Neural cell (in vitro differentiated cells): ENCODE measurements around the gene THAP7. TPM values are rescaled to one million over a fixed set of nuclear protein-coding genes. Genes with fewer than 3 reads are reported as not detected.

Source experiments
- H2AFZ ChIP-seq: fragments of 200-600, 300-800 bp; sonication (generic), shearing (Covaris generic); 2 replicates; pipeline ENCODE4 v1.6.0; 2014; ENCODE audit warnings: low read depth, mild to moderate bottlenecking, antibody characterized with exemption, low read length, moderate library complexity
- H3F3A ChIP-seq: fragments of 200-600 bp; shearing (Covaris generic); 2 replicates; pipeline ENCODE4 v1.6.1; 2016; ENCODE audit warnings: mild to moderate bottlenecking, moderate library complexity, mixed read lengths, antibody characterized with exemption, low read length; ENCODE audit not compliant: insufficient read depth, poor library complexity, severe bottlenecking
- H3K27ac ChIP-seq: fragments of 200-600, 300-800 bp; sonication (generic), shearing (Covaris generic); 2 replicates; pipeline ENCODE4 v1.5.1; 2014; ENCODE audit warnings: mild to moderate bottlenecking, low read length, moderate library complexity
- H3K27me3 ChIP-seq: fragments of 300-800, 200-600 bp; sonication (generic), shearing (Covaris generic); 2 replicates; pipeline ENCODE4 v1.6.0; 2014; ENCODE audit warnings: mild to moderate bottlenecking, low read depth, low read length, moderate library complexity; ENCODE audit not compliant: insufficient read depth
- H3K36me3 ChIP-seq: fragments of 300-800, 200-600 bp; sonication (generic), shearing (Covaris generic); 2 replicates; pipeline ENCODE4 v1.5.1; 2014; ENCODE audit warnings: mild to moderate bottlenecking, antibody characterized with exemption, low read length, moderate library complexity; ENCODE audit not compliant: insufficient read depth
- H3K4me2 ChIP-seq: fragments of 300-800, 200-600 bp; sonication (generic), shearing (Covaris generic); 2 replicates; pipeline ENCODE4 v1.6.0; 2014; ENCODE audit warnings: mild to moderate bottlenecking, low read length
- H3K4me3 ChIP-seq: fragments of 300-800, 200-600 bp; sonication (generic), shearing (Covaris generic); 2 replicates; pipeline ENCODE4 v1.5.1; 2014; ENCODE audit warnings: mild to moderate bottlenecking, low read length, moderate library complexity
- H3K79me2 ChIP-seq: fragments of 200-600 bp; shearing (Covaris generic); replicated peaks from 2 replicates; pipeline ENCODE4 v1.6.0; 2014; ENCODE audit warnings: mild to moderate bottlenecking, low read length, moderate library complexity; ENCODE audit not compliant: insufficient read depth
- H3K9ac ChIP-seq: fragments of 300-800, 200-600 bp; sonication (generic), shearing (Covaris generic); 2 replicates; pipeline ENCODE4 v1.6.1; 2016; ENCODE audit warnings: mild to moderate bottlenecking, low read length, mixed read lengths
- H3K9me2 ChIP-seq: fragments of 200-600 bp; shearing (Covaris generic); 2 replicates; pipeline ENCODE4 v1.6.1; 2016; ENCODE audit warnings: mild to moderate bottlenecking, low read length, mixed read lengths; ENCODE audit not compliant: insufficient read depth
- H3K9me3 ChIP-seq: fragments of 200-600, 300-800 bp; sonication (generic), shearing (Covaris generic); 2 replicates; pipeline ENCODE4 v1.6.1; 2016; ENCODE audit warnings: mild to moderate bottlenecking, mixed run types, low read length, moderate library complexity, mixed read lengths
- H4K20me1 ChIP-seq: fragments of 200-600 bp; shearing (Covaris generic); 2 replicates; pipeline ENCODE4 v1.6.1; 2016; ENCODE audit warnings: mild to moderate bottlenecking, mixed run types; ENCODE audit not compliant: insufficient read depth
- CTCF ChIP-seq: fragments of 450-650 bp; IDR thresholded peaks from 2 replicates; pipeline ENCODE4 v1.5.1; 2014; ENCODE audit warnings: antibody characterized with exemption, mild to moderate bottlenecking, moderate library complexity; ENCODE audit not compliant: poor library complexity, severe bottlenecking
- EP300 ChIP-seq: fragments of 450-650 bp; conservative IDR thresholded peaks from 2 replicates; pipeline ENCODE4 v1.6.1; 2014; ENCODE audit warnings: antibody characterized with exemption, mild to moderate bottlenecking, moderate library complexity; ENCODE audit not compliant: poor library complexity, severe bottlenecking
- EZH2 ChIP-seq: fragments of 200-600, 300-800 bp; shearing (Covaris generic), sonication (generic); IDR thresholded peaks from 2 replicates; pipeline ENCODE4 v1.6.1; 2014; ENCODE audit warnings: antibody characterized with exemption, low read length, borderline replicate concordance, mild to moderate bottlenecking; ENCODE audit not compliant: insufficient read depth, poor library complexity, severe bottlenecking
- MXI1 ChIP-seq: fragments of 450-650 bp; conservative IDR thresholded peaks from 2 replicates; pipeline ENCODE4 v1.6.1; 2014; ENCODE audit warnings: antibody characterized with exemption, mild to moderate bottlenecking; ENCODE audit not compliant: poor library complexity, severe bottlenecking
- POLR2AphosphoS5 ChIP-seq: IDR thresholded peaks from 2 replicates; pipeline ENCODE4 v1.6.1; 2012
- RAD21 ChIP-seq: fragments of 450-650 bp; conservative IDR thresholded peaks from 2 replicates; pipeline ENCODE4 v1.6.1; 2014; ENCODE audit warnings: antibody characterized with exemption, mild to moderate bottlenecking, moderate library complexity
- REST ChIP-seq: IDR thresholded peaks from 2 replicates; pipeline ENCODE4 v1.6.1; 2012; ENCODE audit warnings: borderline replicate concordance
- SMC3 ChIP-seq: fragments of 450-650 bp; conservative IDR thresholded peaks from 2 replicates; pipeline ENCODE4 v1.6.1; 2014; ENCODE audit warnings: antibody characterized with exemption, mild to moderate bottlenecking, moderate library complexity; ENCODE audit not compliant: poor library complexity
- TAF1 ChIP-seq: IDR thresholded peaks from 2 replicates; pipeline ENCODE4 v1.6.1; 2012; ENCODE audit warnings: low read depth
- polyA plus RNA-seq: library from polyadenylated mRNA; depleted of rRNA; stranded (reverse); fragments of >200 nt; gene quantifications from 2 replicates; pipeline ENCODE4 v1.2.3, GENCODE V29; 2014

THAP7 gene
- polyA plus RNA-seq, 1 donor from 2014 or later: 28.7 TPM

- Histone ChIP-seq H4K20me1 (no peaks in the 10 kb centered on the region), H3K79me2 (no peaks in the 10 kb centered on the region), H3F3A (no peaks in the 10 kb centered on the region), H3K27ac (no peak overlapping the region), H2AFZ (no peak overlapping the region), H3K9ac (no peak overlapping the region), H3K9me2 (no peaks in the 10 kb centered on the region), H3K36me3 (no peaks in the 10 kb centered on the region), H3K4me2 (no peak overlapping the region), H3K9me3 (no peaks in the 10 kb centered on the region), H3K4me3 (peak overlapping the region; percentile 98), H3K27me3 (no peaks in the 10 kb centered on the region)
- TF ChIP-seq TAF1 (no peak), POLR2AphosphoS5 (no peak), SMC3 (no peak), MXI1 (no peak), EP300 (no peak), REST (no peak), CTCF (no peak), RAD21 (no peak), EZH2 (no peak)
Measured at GRCh38 chr22:20980523-20980922, 21.4 kb downstream of the THAP7 start.

- Histone ChIP-seq H2AFZ (no peak overlapping the region), H3K4me2 (no peak overlapping the region), H3K9me2 (no peaks in the 10 kb centered on the region), H3K4me3 (no peak overlapping the region), H3K27me3 (no peaks in the 10 kb centered on the region), H3K9me3 (no peaks in the 10 kb centered on the region), H4K20me1 (no peaks in the 10 kb centered on the region), H3K79me2 (no peaks in the 10 kb centered on the region), H3K36me3 (no peaks in the 10 kb centered on the region), H3F3A (no peaks in the 10 kb centered on the region), H3K27ac (no peak overlapping the region), H3K9ac (no peak overlapping the region)
- TF ChIP-seq REST (no peak), EP300 (no peak), TAF1 (no peak), CTCF (no peak), RAD21 (no peak), EZH2 (no peak), MXI1 (no peak), POLR2AphosphoS5 (no peak), SMC3 (no peak)
Measured at GRCh38 chr22:20979940-20980453, 21.9 kb downstream of the THAP7 start.
